ENCODE results near the gene KCNC1.

Gene KCNC1

GRCh38 chr11:17736930-17737817, 2.6 kb downstream of the KCNC1 start:
- no peak for DNase-seq (ENCODE audit: low read depth in 4 of 4, low spot score in 1 of 4)

GRCh38 chr11:17738151-17738973, 3.8 kb downstream of the KCNC1 start:
- no peak for DNase-seq (ENCODE audit: low read depth in 4 of 4, low spot score in 1 of 4)

- no peak for DNase-seq (ENCODE audit: low read depth in 4 of 4, low spot score in 1 of 4)
Measured at GRCh38 chr11:17739945-17740338, 5.4 kb downstream of the KCNC1 start.

- DNase-seq (ENCODE audit: low read depth in 4 of 4, low spot score in 1 of 4) = no peak
Measured at GRCh38 chr11:17740649-17741235, 6.2 kb downstream of the KCNC1 start.

GRCh38 chr11:17741487-17741886, 6.9 kb downstream of the KCNC1 start:
- DNase-seq (ENCODE audit: low read depth in 4 of 4, low spot score in 1 of 4) = no peak

DNA sequence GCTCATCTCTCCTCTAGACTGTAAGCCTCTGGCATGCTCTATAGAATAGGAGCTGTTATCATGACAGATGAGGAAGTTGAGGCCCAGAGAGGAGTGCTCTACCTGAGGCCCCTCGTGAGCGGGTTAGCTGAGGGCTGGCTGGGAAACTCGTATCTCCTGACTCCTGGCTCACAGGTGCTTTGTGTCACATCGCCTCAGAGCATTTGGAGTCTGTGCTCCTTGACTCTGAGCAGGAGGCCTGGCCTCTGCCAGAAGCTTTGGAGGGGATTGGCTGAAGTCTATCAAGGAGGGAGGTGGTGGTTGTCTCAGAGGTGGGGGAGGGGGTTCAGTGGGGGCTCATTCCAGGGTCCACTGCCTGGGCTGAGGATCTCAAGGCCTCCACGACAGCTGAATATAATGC, 7.4 kb downstream of the KCNC1 start:
- no peak for DNase-seq (ENCODE audit: low read depth in 4 of 4, low spot score in 1 of 4)

DNA sequence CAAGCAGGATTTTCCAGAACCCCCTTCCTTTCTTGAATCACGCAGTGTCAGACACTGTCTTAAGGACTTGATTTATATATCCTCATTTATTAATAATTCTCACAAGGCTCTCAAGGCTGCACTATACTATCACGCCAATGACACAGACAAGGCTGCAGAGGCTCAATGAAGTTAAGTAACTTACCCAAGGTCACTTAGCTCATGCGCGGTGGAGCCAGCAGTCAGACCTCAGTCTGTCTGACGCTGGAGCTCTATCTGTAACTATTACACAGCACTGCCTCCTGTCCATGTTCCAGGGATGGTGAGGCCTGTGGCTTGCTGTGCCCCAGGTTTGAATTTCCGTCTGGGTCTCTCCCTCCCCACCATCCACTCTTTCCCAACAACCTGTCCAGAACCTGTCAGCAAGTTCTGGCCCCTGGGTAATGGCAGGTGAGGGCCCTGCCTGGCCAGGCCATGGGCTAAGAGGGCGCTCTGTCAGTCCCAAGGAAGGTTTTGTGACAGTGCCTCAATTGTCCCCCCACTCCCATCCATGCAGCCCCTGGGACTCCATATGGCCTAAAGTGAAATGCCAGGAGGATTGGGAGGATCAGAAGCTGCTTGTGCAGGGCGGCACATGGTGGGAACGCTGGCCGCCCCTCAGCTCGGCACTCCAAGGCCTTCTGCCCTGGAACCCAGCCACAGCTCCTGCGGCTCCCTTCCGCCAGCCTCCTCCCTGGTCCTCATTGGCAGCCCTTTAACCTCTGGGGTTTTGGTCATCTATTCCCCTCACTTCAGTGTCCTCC, 8.6 kb downstream of the KCNC1 start:
- DNase-seq (ENCODE audit: low read depth in 4 of 4, low spot score in 1 of 4) = no peak

DNA sequence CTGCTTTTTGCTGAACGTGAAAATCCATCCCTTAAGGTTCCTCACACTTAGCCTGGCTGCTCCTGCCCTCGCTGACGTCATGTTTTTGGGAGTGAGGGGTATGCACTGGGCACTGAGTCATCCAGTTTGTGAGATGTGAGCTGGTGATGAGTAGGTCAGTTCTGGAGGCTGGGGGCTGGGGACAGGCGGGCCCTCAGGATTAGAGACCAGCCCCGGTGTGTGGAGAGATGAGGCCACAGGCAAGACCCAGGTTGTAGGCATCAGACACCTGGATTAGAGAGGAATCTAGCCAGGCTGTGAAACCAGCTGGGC, 9.2 kb downstream of the KCNC1 start:
- DNase-seq (ENCODE audit: low read depth in 4 of 4, low spot score in 1 of 4) = no peak

DNA sequence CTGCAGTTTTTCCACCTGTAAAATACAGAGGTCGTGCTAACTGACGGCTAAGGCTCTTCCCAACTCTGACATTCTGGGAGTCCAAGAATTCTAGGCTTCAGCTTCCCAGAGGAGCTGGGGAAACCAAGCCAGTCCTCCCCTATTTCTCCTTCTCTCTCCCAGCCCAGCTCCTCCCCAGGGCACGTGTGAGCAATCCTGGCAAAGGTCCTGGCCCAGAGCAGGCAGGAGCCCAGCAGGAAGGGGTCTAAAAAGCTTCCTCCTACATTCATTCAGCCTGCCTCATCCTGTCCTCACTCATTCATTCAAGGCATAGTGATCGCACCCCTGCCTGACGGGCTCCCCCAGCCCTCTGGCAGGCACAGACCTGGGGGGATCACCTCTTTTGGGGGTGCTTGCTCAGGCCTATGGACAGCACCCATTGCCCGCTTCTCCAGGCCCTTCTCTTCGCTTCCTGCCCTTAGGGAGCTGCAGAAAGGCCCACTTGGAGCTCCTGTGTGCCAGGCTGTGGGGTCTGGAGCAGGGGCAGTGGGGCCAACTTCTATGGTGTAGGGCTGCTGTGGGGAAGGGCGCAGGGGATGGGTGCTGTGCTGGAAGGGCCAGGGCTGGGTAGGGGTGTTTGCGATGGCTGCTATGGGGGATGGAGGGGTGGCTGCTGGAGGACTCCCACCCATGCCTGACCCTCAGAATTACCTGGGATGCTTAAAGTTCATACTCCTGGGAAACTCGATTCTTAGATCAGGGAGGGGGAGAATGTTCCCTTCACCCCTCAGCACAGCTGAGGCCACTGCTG, 9.8 kb downstream of the KCNC1 start:
- no peak for DNase-seq (ENCODE audit: low read depth in 4 of 4, low spot score in 1 of 4)

DNA sequence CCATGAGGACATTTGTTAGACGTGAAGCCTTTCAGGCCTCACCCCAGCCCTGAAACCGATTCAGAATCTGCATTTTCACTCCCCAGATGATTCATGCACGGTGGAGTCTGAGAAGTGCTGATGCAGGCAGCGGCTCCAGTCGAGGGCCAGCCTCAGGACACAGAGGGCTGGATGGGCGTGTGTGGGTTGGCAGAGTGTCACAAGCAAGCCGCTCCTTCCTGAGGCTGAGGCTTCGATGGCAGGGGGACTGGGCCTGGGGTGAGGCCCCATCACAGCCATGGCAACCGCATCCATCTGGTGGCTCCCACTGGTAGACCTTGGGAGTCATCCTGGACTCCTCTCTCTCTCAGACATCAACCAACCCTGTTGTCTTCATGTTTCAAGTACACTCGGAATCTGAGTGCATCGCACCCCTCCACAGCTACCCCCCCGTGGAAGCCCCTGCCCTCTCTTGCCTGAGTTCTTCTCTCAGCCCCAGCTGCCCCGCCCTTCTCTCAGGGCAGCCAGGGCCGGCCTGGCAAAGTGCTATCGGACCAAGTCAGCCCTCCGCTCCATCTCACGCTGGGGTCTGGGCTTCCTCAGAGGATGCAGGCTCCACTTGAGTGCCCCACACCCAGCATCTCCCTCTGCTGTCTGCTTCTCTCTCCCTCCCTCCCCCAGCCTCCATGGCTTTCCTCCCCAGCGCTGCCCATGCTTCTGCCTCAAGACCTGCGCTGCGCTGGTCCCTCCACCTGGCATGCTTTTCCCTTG, 10.6 kb downstream of the KCNC1 start:
- no peak for DNase-seq (ENCODE audit: low read depth in 4 of 4, low spot score in 1 of 4)

- no peak for DNase-seq (ENCODE audit: low read depth in 4 of 4, low spot score in 1 of 4)
Measured at GRCh38 chr11:17746096-17746495, 11.5 kb downstream of the KCNC1 start.

GRCh38 chr11:17747131-17747955, 12.8 kb downstream of the KCNC1 start:
- DNase-seq (ENCODE audit: low read depth in 4 of 4, low spot score in 1 of 4) = no peak

DNA sequence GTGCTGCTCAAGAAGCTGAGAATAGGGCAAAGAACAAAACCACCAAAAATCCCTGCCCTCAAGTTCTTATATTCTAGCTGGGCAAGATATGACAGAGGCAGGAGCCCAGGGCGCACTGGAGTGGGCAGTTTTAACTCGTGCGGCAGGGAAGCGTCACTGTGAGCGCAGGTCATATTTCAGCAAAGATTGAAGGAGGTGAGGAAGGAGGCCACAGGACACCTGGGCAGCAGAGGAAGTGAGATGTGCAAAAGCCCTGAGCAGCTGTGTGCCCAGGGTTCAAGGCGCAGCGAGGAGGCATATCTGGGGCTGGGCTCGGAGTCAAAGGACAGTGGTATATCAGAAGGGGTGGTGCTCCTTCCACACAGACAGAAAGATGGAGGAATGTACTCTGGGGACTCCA, 13.5 kb downstream of the KCNC1 start:
- no peak for DNase-seq (ENCODE audit: low read depth in 4 of 4, low spot score in 1 of 4)

DNA sequence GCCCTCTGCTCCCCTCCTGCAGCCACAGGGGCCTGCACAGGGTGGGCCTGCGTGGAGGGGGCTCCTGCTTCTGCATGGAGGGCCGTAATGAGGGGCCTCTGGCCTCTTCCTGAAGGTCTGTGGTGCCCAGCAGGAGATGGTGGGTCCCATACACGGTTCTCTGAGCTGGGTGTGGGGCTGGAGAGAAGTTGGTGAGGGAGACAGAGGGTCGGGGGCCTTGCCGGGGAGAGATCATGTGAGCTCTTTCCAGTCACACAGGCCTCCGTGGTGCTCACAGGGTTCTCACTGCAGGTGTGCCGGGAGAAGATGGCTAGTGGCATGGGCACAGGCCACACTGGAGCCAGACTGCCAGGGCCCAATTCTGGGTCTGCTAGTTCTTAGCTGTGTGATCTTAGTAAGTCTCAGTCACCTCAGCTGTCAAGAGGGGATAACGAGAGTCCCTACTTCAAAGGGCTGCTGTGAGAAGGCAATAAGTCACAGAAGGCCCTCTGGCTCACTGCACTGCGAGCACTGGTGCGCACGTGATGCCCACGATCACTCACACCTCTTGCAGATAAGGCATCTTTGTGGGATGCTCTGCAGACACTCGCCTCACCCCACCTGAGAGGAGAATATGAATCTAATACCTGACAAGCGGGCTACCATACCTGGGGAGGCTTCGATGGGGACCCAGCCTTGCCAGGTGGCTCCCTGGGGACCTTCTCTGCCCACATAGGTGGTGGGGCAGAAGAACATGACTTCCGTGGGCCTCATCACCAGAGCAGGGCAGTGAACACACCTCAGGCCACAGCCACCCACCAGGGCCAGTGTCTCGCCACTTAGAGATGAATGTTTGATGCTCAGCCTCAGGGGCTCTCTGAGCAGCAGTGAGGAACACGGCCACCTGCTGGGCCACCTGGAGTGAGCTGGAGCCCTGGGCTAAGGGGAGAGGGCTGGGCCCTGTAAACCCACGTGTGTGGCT, 14.5 kb downstream of the KCNC1 start:
- no peak for DNase-seq (ENCODE audit: low read depth in 4 of 4, low spot score in 1 of 4)

- DNase-seq (ENCODE audit: low read depth in 4 of 4, low spot score in 1 of 4) = no peak
Measured at GRCh38 chr11:17750013-17750800, 15.6 kb downstream of the KCNC1 start.

DNA sequence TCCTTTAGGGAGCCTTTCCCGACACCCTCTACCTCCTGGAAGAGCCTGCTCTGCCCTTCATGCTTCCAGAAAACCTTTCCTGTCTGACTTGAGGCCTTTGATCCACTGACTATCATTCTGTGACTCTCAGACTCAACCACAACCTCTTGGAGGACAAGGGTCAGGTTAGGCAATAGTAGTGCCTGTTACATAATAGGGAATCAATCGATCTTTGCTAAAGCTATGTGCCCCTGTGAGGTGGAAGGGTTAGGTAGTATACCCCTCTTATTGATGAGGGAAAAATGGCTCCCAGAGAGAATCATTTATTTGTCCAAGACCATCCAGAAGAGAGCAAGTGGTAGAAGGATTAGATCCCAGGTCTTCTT, 16.2 kb downstream of the KCNC1 start:
- DNase-seq (ENCODE audit: low read depth in 4 of 4, low spot score in 1 of 4) = no peak

DNA sequence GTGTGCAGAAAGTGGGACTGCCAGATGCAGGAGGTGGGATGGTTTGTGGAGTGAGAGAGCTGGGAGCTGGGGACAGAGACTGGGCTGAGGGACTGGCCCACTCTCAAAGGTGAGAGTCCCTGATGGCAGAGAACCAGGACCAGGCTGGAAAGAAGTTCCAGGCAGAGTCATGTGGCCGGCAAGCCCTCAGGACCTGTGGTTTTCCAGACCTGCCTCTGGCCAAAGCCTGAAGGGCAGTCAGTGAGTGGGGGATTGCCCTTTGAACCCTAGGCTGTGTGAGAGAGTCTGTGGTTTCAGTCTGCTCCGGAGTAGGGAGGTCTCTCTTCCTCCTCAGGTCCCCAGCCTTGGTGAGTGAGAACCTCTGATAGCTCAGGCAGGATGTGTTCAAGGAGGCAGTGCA, 17.0 kb downstream of the KCNC1 start:
- no peak for DNase-seq (ENCODE audit: low read depth in 4 of 4, low spot score in 1 of 4)
